Mesendoderm (in vitro differentiated cells): Measurements from ENCODE around the gene ABCC2.
"Not testable (repeated sequence)": the region's sequence is repeated elsewhere in the genome, so short reads cannot be mapped to it uniquely, and the experiment has no call there.

ENCODE experiments used
- DNase-seq: peaks from one replicate; pipeline ENCODE4 v3.0.0; 2013
- H2AK5ac ChIP-seq: 2 replicates; pipeline ENCODE4 v1.6.1; 2013; ENCODE audit warnings: low read length, inconsistent platforms
- H2BK120ac ChIP-seq: 2 replicates; pipeline ENCODE4 v1.6.1; 2013; ENCODE audit warnings: low read depth, mild to moderate bottlenecking, low read length, moderate library complexity, mixed read lengths
- H2BK15ac ChIP-seq: replicated peaks from 2 replicates; pipeline ENCODE4 v1.6.1; 2013; ENCODE audit warnings: low read depth, mild to moderate bottlenecking, moderate library complexity
- H2BK5ac ChIP-seq: 2 replicates; pipeline ENCODE4 v1.6.1; 2013; ENCODE audit warnings: low read length, inconsistent platforms
- H3K18ac ChIP-seq: 2 replicates; pipeline ENCODE4 v1.6.1; 2013; ENCODE audit warnings: mild to moderate bottlenecking, low read length, mixed read lengths
- H3K23ac ChIP-seq: one replicate; pipeline ENCODE4 v1.6.1; 2013; ENCODE audit warnings: low read length
- H3K27ac ChIP-seq: 2 replicates; pipeline ENCODE4 v1.5.1; 2013; ENCODE audit warnings: low read depth, mild to moderate bottlenecking, inconsistent platforms, low read length, moderate library complexity
- H3K27me3 ChIP-seq: 2 replicates; pipeline ENCODE4 v1.6.1; 2013; ENCODE audit warnings: low read length, control low read depth, mild to moderate bottlenecking, inconsistent platforms; ENCODE audit not compliant: insufficient read depth, poor library complexity
- H3K36me3 ChIP-seq: 2 replicates; pipeline ENCODE4 v1.6.1; 2013; ENCODE audit warnings: low read length, inconsistent platforms; ENCODE audit not compliant: control insufficient read depth, insufficient read depth
- H3K4ac ChIP-seq: one replicate; pipeline ENCODE4 v1.6.1; 2013; ENCODE audit warnings: low read depth, mild to moderate bottlenecking, low read length, moderate library complexity
- H3K4me1 ChIP-seq: 2 replicates; pipeline ENCODE4 v1.6.1; 2013; ENCODE audit warnings: low read depth, low read length, inconsistent platforms; ENCODE audit not compliant: control insufficient read depth
- H3K4me2 ChIP-seq: 2 replicates; pipeline ENCODE4 v1.6.1; 2013; ENCODE audit warnings: low read length
- H3K4me3 ChIP-seq: 2 replicates; pipeline ENCODE4 v1.5.1; 2013; ENCODE audit warnings: mild to moderate bottlenecking, low read length
- H3K56ac ChIP-seq: one replicate; pipeline ENCODE4 v1.6.1; 2013; ENCODE audit warnings: low read length
- H3K79me1 ChIP-seq: 2 replicates; pipeline ENCODE4 v1.6.1; 2013; ENCODE audit warnings: low read length, inconsistent platforms
- H3K79me2 ChIP-seq: 2 replicates; pipeline ENCODE4 v1.6.1; 2013; ENCODE audit warnings: mild to moderate bottlenecking, low read length; ENCODE audit not compliant: control insufficient read depth, insufficient read depth
- H3K9ac ChIP-seq: 2 replicates; pipeline ENCODE4 v1.6.1; 2013; ENCODE audit warnings: low read length, inconsistent platforms
- H4K5ac ChIP-seq: one replicate; pipeline ENCODE4 v1.6.1; 2013; ENCODE audit warnings: low read length
- H4K8ac ChIP-seq: one replicate; pipeline ENCODE4 v1.6.1; 2013; ENCODE audit warnings: low read depth, mild to moderate bottlenecking, control low read depth, low read length, moderate library complexity
- WGBS: extraction: QIAGEN DNeasy Blood & Tissue Kit; methylation state at CpG from one replicate; pipeline ENCODE4 v1.1.7; 2013; ENCODE audit warnings: low lambda C conversion rate, missing lambda C conversion rate; ENCODE audit not compliant: insufficient coverage; ENCODE audit errors: extremely low coverage; 5-methylcytosine and 5-hydroxymethylcytosine counted together

ABCC2 gene

GRCh38 chr10:99742254-99742653 is 40.2 kb upstream of the ABCC2 start:
- peaks cover 4% of the 10 kb centered on the region for H3K36me3 ChIP-seq
- no peak overlapping the region for H3K4me3 ChIP-seq

GRCh38 chr10:99742701-99743100 is 39.7 kb upstream of the ABCC2 start:
- Histone ChIP-seq H2BK15ac (no peak overlapping the region), H2BK5ac (no peak overlapping the region), H3K36me3 (peaks cover 4% of the 10 kb centered on the region), H2BK120ac (no peak overlapping the region), H3K9ac (no peak overlapping the region), H3K56ac (no peak overlapping the region), H2AK5ac (no peak overlapping the region), H4K5ac (no peak overlapping the region), H3K79me1 (peaks cover 1% of the 10 kb centered on the region), H3K4ac (no peak overlapping the region), H3K79me2 (no peaks in the 10 kb centered on the region), H3K4me2 (no peak overlapping the region), H3K4me1 (no peaks in the 10 kb centered on the region), H4K8ac (no peak overlapping the region), H3K23ac (no peak overlapping the region), H3K27ac (no peak overlapping the region), H3K27me3 (no peaks in the 10 kb centered on the region), H3K4me3 (no peak overlapping the region), H3K18ac (no peak overlapping the region)
- WGBS, result no CpG with 5 or more reads among the region's 2 CpGs
- DNase-seq, result no peak

More at GRCh38 chr10:99742254-99742653, 40.2 kb upstream of the ABCC2 start:
- Histone ChIP-seq H3K79me2 (no peaks in the 10 kb centered on the region), H3K4me1 (no peaks in the 10 kb centered on the region), H2AK5ac (no peak overlapping the region), H3K79me1 (peaks cover 1% of the 10 kb centered on the region), H3K4me2 (no peak overlapping the region), H4K8ac (no peak overlapping the region), H3K27ac (no peak overlapping the region), H3K18ac (no peak overlapping the region), H2BK5ac (no peak overlapping the region), H2BK15ac (no peak overlapping the region), H3K23ac (no peak overlapping the region), H2BK120ac (no peak overlapping the region), H4K5ac (no peak overlapping the region), H3K27me3 (no peaks in the 10 kb centered on the region), H3K4ac (no peak overlapping the region), H3K56ac (no peak overlapping the region), H3K9ac (no peak overlapping the region)
- DNase-seq, result no peak

DNA sequence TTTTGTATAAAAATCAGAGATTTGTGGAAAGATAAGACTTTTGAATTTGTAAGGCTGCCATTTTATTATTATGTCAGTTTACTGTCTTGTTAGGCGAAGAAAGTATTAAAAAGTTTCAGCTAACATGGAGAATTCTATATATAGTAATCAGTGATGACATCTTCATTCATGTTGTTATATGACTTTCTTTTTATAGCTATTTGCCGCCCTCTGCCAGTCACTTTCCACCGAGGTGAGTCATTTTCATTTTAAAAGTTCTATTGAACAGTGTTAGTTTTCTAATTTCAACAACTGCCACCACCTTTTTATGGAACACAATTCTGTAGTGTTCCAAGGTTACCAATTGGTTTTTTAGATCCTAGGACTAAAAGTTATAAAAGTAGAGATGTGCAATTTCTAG is 38.6 kb upstream of the ABCC2 start:
- no peak overlapping the region for H3K4ac ChIP-seq
- H3K18ac ChIP-seq, result no peak overlapping the region
- H3K79me2 ChIP-seq, result no peaks in the 10 kb centered on the region
- H3K4me2 ChIP-seq, result no peak overlapping the region
- H3K27me3 ChIP-seq, result no peaks in the 10 kb centered on the region
- no peak overlapping the region for H4K8ac ChIP-seq
- H3K4me3 ChIP-seq, result no peak overlapping the region
- DNase-seq, result no peak
- no peak overlapping the region for H2BK15ac ChIP-seq
- H4K5ac ChIP-seq, result no peak overlapping the region
- H3K23ac ChIP-seq, result no peak overlapping the region
- no peaks in the 10 kb centered on the region for H3K4me1 ChIP-seq
- H2BK120ac ChIP-seq, result no peak overlapping the region
- no CpG with 5 or more reads among the region's 3 CpGs for WGBS
- H2BK5ac ChIP-seq, result no peak overlapping the region
- no peak overlapping the region for H3K9ac ChIP-seq
- peaks cover 1% of the 10 kb centered on the region for H3K79me1 ChIP-seq
- no peak overlapping the region for H2AK5ac ChIP-seq
- no peak overlapping the region for H3K27ac ChIP-seq
- H3K56ac ChIP-seq, result no peak overlapping the region
- peaks cover 4% of the 10 kb centered on the region for H3K36me3 ChIP-seq

GRCh38 chr10:99746166-99746565 is 36.3 kb upstream of the ABCC2 start:
- H4K5ac ChIP-seq, H3K36me3 ChIP-seq, H3K56ac ChIP-seq, H3K4me3 ChIP-seq, H3K9ac ChIP-seq, H2AK5ac ChIP-seq, H3K27ac ChIP-seq, H4K8ac ChIP-seq, DNase-seq, H3K4me2 ChIP-seq, H3K18ac ChIP-seq, H3K79me2 ChIP-seq, H3K79me1 ChIP-seq, H3K4ac ChIP-seq, H2BK15ac ChIP-seq, H3K27me3 ChIP-seq, H3K23ac ChIP-seq, H2BK120ac ChIP-seq, H2BK5ac ChIP-seq, H3K4me1 ChIP-seq: not testable (repeated sequence)
- WGBS, result no CpG with 5 or more reads among the region's 2 CpGs

DNA sequence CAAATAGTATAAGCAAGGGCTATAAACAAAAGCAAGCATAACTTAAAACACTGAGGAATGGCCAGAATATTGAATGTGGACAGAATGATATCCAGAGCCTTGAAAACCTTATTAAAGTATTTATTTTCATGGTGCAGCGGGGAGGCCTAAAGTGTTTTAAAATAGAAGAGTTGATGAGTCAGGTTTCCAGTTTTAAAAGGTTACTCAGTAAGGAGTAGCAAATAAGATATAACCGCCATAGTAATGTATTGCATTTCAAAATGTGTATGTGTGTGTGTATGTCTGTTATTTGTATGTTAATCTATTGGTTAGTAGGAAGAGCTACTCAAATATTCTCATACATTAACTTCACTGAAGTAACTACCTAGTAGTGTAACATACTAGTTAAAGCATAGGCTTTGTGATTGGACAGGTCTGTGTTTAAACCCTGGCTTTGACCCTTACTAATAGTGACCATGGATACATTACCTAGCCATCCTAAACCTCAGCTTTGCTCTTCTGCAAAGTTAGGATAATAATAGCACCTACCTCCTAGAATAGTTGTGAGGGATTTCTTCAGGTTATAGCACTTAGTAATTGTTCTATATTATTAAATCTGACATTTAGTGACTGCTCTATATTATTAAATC is 33.5 kb upstream of the ABCC2 start:
- no CpG with 5 or more reads among the region's 2 CpGs for WGBS
- Histone ChIP-seq H3K79me2 (no peaks in the 10 kb centered on the region), H3K27me3 (no peaks in the 10 kb centered on the region), H3K9ac (no peak overlapping the region), H3K36me3 (peaks cover 3% of the 10 kb centered on the region), H2BK120ac (no peak overlapping the region), H3K27ac (no peak overlapping the region), H3K56ac (no peak overlapping the region), H3K4me3 (no peak overlapping the region), H2AK5ac (no peak overlapping the region), H3K18ac (no peak overlapping the region), H3K79me1 (no peaks in the 10 kb centered on the region), H3K4ac (no peak overlapping the region), H3K23ac (no peak overlapping the region), H2BK15ac (no peak overlapping the region), H4K5ac (no peak overlapping the region), H2BK5ac (no peak overlapping the region), H3K4me1 (no peaks in the 10 kb centered on the region), H3K4me2 (no peak overlapping the region), H4K8ac (no peak overlapping the region)
- DNase-seq, result no peak

- no peak overlapping the region for H3K56ac ChIP-seq
- no peaks in the 10 kb centered on the region for H3K79me1 ChIP-seq
- no peak overlapping the region for H3K18ac ChIP-seq
- no peaks in the 10 kb centered on the region for H3K27me3 ChIP-seq
- H3K79me2 ChIP-seq, result no peaks in the 10 kb centered on the region
- no peak overlapping the region for H4K5ac ChIP-seq
- no peak overlapping the region for H3K23ac ChIP-seq
- H3K4me3 ChIP-seq, result no peak overlapping the region
- no peaks in the 10 kb centered on the region for H3K4me1 ChIP-seq
- H2BK120ac ChIP-seq, result no peak overlapping the region
- DNase-seq, result no peak
- H4K8ac ChIP-seq, result no peak overlapping the region
- H3K36me3 ChIP-seq, result no peaks in the 10 kb centered on the region
- H2AK5ac ChIP-seq, result no peak overlapping the region
- no peak overlapping the region for H2BK15ac ChIP-seq
- H3K4ac ChIP-seq, result no peak overlapping the region
- H3K27ac ChIP-seq, result no peak overlapping the region
- no peak overlapping the region for H2BK5ac ChIP-seq
- no peak overlapping the region for H3K9ac ChIP-seq
- no peak overlapping the region for H3K4me2 ChIP-seq
Observed at GRCh38 chr10:99750641-99751040, 31.8 kb upstream of the ABCC2 start.
